ENCODE measurements around the gene CDC42EP4. TPM values are rescaled to one million over a fixed set of nuclear protein-coding genes. Genes with fewer than 3 reads are reported as not detected.
"Not testable (repeated sequence)": the region's sequence is repeated elsewhere in the genome, so short reads cannot be mapped to it uniquely, and the experiment has no call there.

The CDC42EP4 gene
- total RNA-seq, 1 donor from 2014 or later, result 41.9 TPM

- no peaks in the 10 kb centered on the region for H3K27me3 ChIP-seq (ENCODE audit: control insufficient read depth, insufficient read depth, low read length)
- DNase-seq (ENCODE audit: low read depth), result no peak
- no peaks in the 10 kb centered on the region for H3K36me3 ChIP-seq (ENCODE audit: control insufficient read depth, insufficient read depth, low read length)
- H3K4me3 ChIP-seq (ENCODE audit: low read depth, low read length), result no peak overlapping the region
- no peak for TF ChIP-seq CTCF (IDR thresholded peaks at IDR 0.05; ENCODE audit: insufficient read depth, low read length, poor library complexity, severe bottlenecking)
Measured at GRCh38 chr17:73337330-73337710, 25.5 kb upstream of the CDC42EP4 start.

GRCh38 chr17:73336408-73337329 lies 24.9 kb upstream of the CDC42EP4 start:
- H3K4me3 ChIP-seq (ENCODE audit: low read depth, low read length), result no peak overlapping the region
- no peaks in the 10 kb centered on the region for H3K27me3 ChIP-seq (ENCODE audit: control insufficient read depth, insufficient read depth, low read length)
- no peaks in the 10 kb centered on the region for H3K36me3 ChIP-seq (ENCODE audit: control insufficient read depth, insufficient read depth, low read length)
- no peak for DNase-seq (ENCODE audit: low read depth)
- TF ChIP-seq CTCF (IDR thresholded peaks at IDR 0.05; ENCODE audit: insufficient read depth, low read length, poor library complexity, severe bottlenecking), result no peak

GRCh38 chr17:73335591-73336407 lies 24.0 kb upstream of the CDC42EP4 start:
- no peaks in the 10 kb centered on the region for H3K27me3 ChIP-seq (ENCODE audit: control insufficient read depth, insufficient read depth, low read length)
- TF ChIP-seq CTCF (IDR thresholded peaks at IDR 0.05; ENCODE audit: insufficient read depth, low read length, poor library complexity, severe bottlenecking), result no peak
- no peak for DNase-seq (ENCODE audit: low read depth)

GRCh38 chr17:73334771-73335513 lies 23.1 kb upstream of the CDC42EP4 start:
- DNase-seq (ENCODE audit: low read depth), result no peak
- H3K36me3 ChIP-seq (ENCODE audit: control insufficient read depth, insufficient read depth, low read length), result no peaks in the 10 kb centered on the region
- TF ChIP-seq CTCF (IDR thresholded peaks at IDR 0.05; ENCODE audit: insufficient read depth, low read length, poor library complexity, severe bottlenecking), result no peak

More at GRCh38 chr17:73335591-73336407, 24.0 kb upstream of the CDC42EP4 start:
- Histone ChIP-seq H3K4me3 (ENCODE audit: low read depth, low read length) (no peak overlapping the region), H3K36me3 (ENCODE audit: control insufficient read depth, insufficient read depth, low read length) (no peaks in the 10 kb centered on the region)

GRCh38 chr17:73333445-73333844 lies 21.6 kb upstream of the CDC42EP4 start:
- H3K36me3 ChIP-seq (ENCODE audit: control insufficient read depth, insufficient read depth, low read length); DNase-seq (ENCODE audit: low read depth); H3K4me3 ChIP-seq (ENCODE audit: low read depth, low read length); H3K27me3 ChIP-seq (ENCODE audit: control insufficient read depth, insufficient read depth, low read length): not testable (repeated sequence)

More at GRCh38 chr17:73334771-73335513, 23.1 kb upstream of the CDC42EP4 start:
- Histone ChIP-seq H3K4me3 (ENCODE audit: low read depth, low read length) (no peak overlapping the region), H3K27me3 (ENCODE audit: control insufficient read depth, insufficient read depth, low read length) (no peaks in the 10 kb centered on the region)
